A549 (cell line): ENCODE data around the gene ITM2C.

ENCODE experiments used
- CTCF ChIP-seq: fragments of >200 bp; sonication (Bioruptor Twin); formaldehyde crosslinking; IDR thresholded peaks from 3 replicates; pipeline ENCODE4 v1.5.1; 2016
- EP300 ChIP-seq, 2 experiments: fragments of >200 bp; sonication (Bioruptor Twin); formaldehyde crosslinking; IDR thresholded peaks; 2 replicates in 1 of 2; 3 replicates in 1 of 2; pipeline ENCODE4 v1.6.1; 2016 to 2017
- KDM5A ChIP-seq: fragments of 200-600 bp; sonication (generic); IDR thresholded peaks from 2 replicates; pipeline ENCODE4 v1.6.1; 2016; ENCODE audit warnings: antibody characterized with exemption, mild to moderate bottlenecking
- REST ChIP-seq: fragments of 200-600 bp; sonication (generic); IDR thresholded peaks from 2 replicates; pipeline ENCODE4 v1.6.1; 2016; ENCODE audit warnings: antibody characterized with exemption, mild to moderate bottlenecking, moderate library complexity
- USF2 ChIP-seq: fragments of 450-650 bp; IDR thresholded peaks from 2 replicates; pipeline ENCODE4 v1.6.1; 2014; ENCODE audit warnings: antibody characterized with exemption

- TF ChIP-seq CTCF (no peak), EP300 (IDR thresholded peaks at IDR 0.05) (no peak), KDM5A (no peak), REST (no peak), USF2 (no peak)
Observed at GRCh38 chr2:230906471-230907230, 41.9 kb downstream of the ITM2C start.
